ENCODE results near the gene TTC28. TPM values are rescaled to one million over a fixed set of nuclear protein-coding genes. Genes with fewer than 3 reads are reported as not detected.

The TTC28 gene
- total and polyA plus RNA-seq, 2 donors (not counting 1 experiment from before 2014, with no cell fraction given) = 8.2 to 31.4 TPM

DNA sequence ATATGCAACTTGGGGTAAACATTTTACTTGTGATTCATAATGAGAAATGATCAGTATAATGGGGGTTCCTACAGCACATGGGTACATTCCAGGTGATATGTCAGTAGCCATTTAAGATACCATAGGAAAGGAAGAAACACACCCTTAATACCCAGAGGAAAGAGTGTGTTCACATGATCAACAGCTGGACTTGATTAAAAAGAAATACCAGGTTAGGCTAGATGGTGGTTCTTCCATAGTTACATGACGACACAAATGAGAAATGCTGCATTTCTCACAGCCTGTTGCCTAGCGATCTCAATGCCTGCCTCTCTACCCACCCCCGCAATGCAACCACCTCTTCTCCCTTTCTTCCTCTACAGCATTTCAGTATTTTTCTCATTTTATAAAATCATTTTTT, 96.8 kb downstream of the TTC28 start:
- TF ChIP-seq, protein P1, sequence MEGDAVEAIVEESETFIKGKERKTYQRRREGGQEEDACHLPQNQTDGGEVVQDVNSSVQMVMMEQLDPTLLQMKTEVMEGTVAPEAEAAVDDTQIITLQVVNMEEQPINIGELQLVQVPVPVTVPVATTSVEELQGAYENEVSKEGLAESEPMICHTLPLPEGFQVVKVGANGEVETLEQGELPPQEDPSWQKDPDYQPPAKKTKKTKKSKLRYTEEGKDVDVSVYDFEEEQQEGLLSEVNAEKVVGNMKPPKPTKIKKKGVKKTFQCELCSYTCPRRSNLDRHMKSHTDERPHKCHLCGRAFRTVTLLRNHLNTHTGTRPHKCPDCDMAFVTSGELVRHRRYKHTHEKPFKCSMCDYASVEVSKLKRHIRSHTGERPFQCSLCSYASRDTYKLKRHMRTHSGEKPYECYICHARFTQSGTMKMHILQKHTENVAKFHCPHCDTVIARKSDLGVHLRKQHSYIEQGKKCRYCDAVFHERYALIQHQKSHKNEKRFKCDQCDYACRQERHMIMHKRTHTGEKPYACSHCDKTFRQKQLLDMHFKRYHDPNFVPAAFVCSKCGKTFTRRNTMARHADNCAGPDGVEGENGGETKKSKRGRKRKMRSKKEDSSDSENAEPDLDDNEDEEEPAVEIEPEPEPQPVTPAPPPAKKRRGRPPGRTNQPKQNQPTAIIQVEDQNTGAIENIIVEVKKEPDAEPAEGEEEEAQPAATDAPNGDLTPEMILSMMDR (conservative IDR thresholded peaks at IDR 0.05 in 1 of 2, IDR thresholded peaks at IDR 0.05 in 1 of 2; ENCODE audit: low read depth in 1 of 2, low read length in 2 of 2) = no peak
- no peak for TF ChIP-seq EZH2 (IDR thresholded peaks at IDR 0.05; ENCODE audit: low read length, missing control alignments)
- Histone ChIP-seq H3K4me1 (ENCODE audit: control insufficient read depth, extremely low read depth, insufficient read depth, low read length) (peaks cover 3% of the 10 kb centered on the region), H3K79me2 (ENCODE audit: control insufficient read depth, insufficient read depth, low read length) (no peaks in the 10 kb centered on the region), H4K20me1 (ENCODE audit: control insufficient read depth, extremely low read depth, insufficient read depth, low read length) (no peaks in the 10 kb centered on the region), H3K27me3 (ENCODE audit: control insufficient read depth, insufficient read depth, low read length) (no peaks in the 10 kb centered on the region), H3K27ac (ENCODE audit: insufficient read depth, low read length) (peak overlapping the region; percentile 29), H3K4me3 (replicated peaks in 1 of 4; ENCODE audit: control extremely low read depth in 1 of 4, insufficient read depth in 1 of 4, low read depth in 3 of 4, low read length in 4 of 4) (no peak overlapping the region), H3K36me3 (ENCODE audit: control insufficient read depth, insufficient read depth, low read length) (no peaks in the 10 kb centered on the region), H3K9me3 (ENCODE audit: control insufficient read depth, insufficient read depth, low read depth, low read length) (no peaks in the 10 kb centered on the region), H2AFZ (ENCODE audit: low read length) (no peak overlapping the region), H3K4me2 (ENCODE audit: extremely low read depth, insufficient read depth, low read length) (peak overlapping the region; percentile 30), H3K9ac (ENCODE audit: insufficient read depth, low read length) (no peak overlapping the region)
- DNase-seq (ENCODE audit: low read depth in 2 of 2) = peak; percentile 77 to 86

DNA sequence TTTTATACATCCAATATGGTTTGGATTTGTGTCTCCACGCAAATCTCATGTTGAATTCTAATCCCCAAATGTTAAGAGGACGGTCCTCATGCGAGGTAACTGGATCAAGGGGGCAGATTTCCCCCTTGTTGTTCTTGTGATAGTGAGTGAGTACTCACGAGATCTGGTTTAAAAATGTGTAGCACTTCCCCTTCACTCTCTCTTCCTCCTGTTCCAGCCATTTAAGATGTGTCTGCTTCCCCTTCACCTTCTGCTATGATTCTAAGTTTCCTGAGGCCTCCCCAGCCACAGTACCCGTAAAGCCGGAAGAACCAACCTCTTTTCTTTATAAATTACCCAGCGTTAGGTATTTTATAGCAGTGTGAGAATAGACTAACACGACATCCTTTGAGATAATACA, 98.6 kb downstream of the TTC28 start:
- no peaks in the 10 kb centered on the region for H3K9me3 ChIP-seq (ENCODE audit: control insufficient read depth, insufficient read depth, low read depth, low read length)
- H3K79me2 ChIP-seq (ENCODE audit: control insufficient read depth, insufficient read depth, low read length) = no peaks in the 10 kb centered on the region
- no peak overlapping the region for H3K27ac ChIP-seq (ENCODE audit: insufficient read depth, low read length)
- peaks cover 3% of the 10 kb centered on the region for H3K4me1 ChIP-seq (ENCODE audit: control insufficient read depth, extremely low read depth, insufficient read depth, low read length)
- DNase-seq (ENCODE audit: low read depth in 2 of 2) = no peak
- H3K4me2 ChIP-seq (ENCODE audit: extremely low read depth, insufficient read depth, low read length) = no peak overlapping the region
- no peaks in the 10 kb centered on the region for H3K36me3 ChIP-seq (ENCODE audit: control insufficient read depth, insufficient read depth, low read length)
- H4K20me1 ChIP-seq (ENCODE audit: control insufficient read depth, extremely low read depth, insufficient read depth, low read length) = no peaks in the 10 kb centered on the region
- H3K27me3 ChIP-seq (ENCODE audit: control insufficient read depth, insufficient read depth, low read length) = no peaks in the 10 kb centered on the region
- H2AFZ ChIP-seq (ENCODE audit: low read length) = no peak overlapping the region
- no peak overlapping the region for H3K9ac ChIP-seq (ENCODE audit: insufficient read depth, low read length)
- no peak overlapping the region for H3K4me3 ChIP-seq (replicated peaks in 1 of 4; ENCODE audit: control extremely low read depth in 1 of 4, insufficient read depth in 1 of 4, low read depth in 3 of 4, low read length in 4 of 4)
- TF ChIP-seq EZH2 (IDR thresholded peaks at IDR 0.05; ENCODE audit: low read length, missing control alignments) = no peak
- TF ChIP-seq, protein P1 (conservative IDR thresholded peaks at IDR 0.05 in 1 of 2, IDR thresholded peaks at IDR 0.05 in 1 of 2; ENCODE audit: low read depth in 1 of 2, low read length in 2 of 2) = no peak

DNA sequence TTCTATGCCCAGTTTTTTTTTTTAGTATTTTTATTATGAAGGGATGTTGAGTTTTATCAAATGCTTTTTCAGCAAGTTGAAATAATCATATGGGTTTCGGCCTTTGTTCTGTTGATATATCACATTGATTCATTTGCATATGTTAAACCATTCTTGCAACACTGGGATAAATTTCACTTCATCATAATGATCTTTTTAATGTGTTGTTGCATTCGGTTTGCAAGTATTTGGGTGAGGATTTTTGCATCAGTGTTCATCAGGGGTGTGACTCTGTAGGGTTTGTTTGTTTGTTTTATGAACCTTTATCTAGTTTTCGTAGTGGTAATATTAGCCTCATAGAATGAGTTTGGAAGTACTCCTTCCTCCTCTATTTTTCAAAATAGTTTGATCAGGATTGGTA, 103.5 kb downstream of the TTC28 start:
- no peak for DNase-seq (ENCODE audit: low read depth in 2 of 2)
- no peak for TF ChIP-seq EZH2 (IDR thresholded peaks at IDR 0.05; ENCODE audit: low read length, missing control alignments)
- TF ChIP-seq, protein P1 (conservative IDR thresholded peaks at IDR 0.05 in 1 of 2, IDR thresholded peaks at IDR 0.05 in 1 of 2; ENCODE audit: low read depth in 1 of 2, low read length in 2 of 2) = no peak
- Histone ChIP-seq H3K79me2 (ENCODE audit: control insufficient read depth, insufficient read depth, low read length) (no peaks in the 10 kb centered on the region), H2AFZ (ENCODE audit: low read length) (no peak overlapping the region), H3K9me3 (ENCODE audit: control insufficient read depth, insufficient read depth, low read depth, low read length) (no peaks in the 10 kb centered on the region), H3K27me3 (ENCODE audit: control insufficient read depth, insufficient read depth, low read length) (no peaks in the 10 kb centered on the region), H3K4me2 (ENCODE audit: extremely low read depth, insufficient read depth, low read length) (no peak overlapping the region), H4K20me1 (ENCODE audit: control insufficient read depth, extremely low read depth, insufficient read depth, low read length) (no peaks in the 10 kb centered on the region), H3K27ac (ENCODE audit: insufficient read depth, low read length) (no peak overlapping the region), H3K36me3 (ENCODE audit: control insufficient read depth, insufficient read depth, low read length) (no peaks in the 10 kb centered on the region), H3K4me3 (replicated peaks in 1 of 4; ENCODE audit: control extremely low read depth in 1 of 4, insufficient read depth in 1 of 4, low read depth in 3 of 4, low read length in 4 of 4) (no peak overlapping the region), H3K4me1 (ENCODE audit: control insufficient read depth, extremely low read depth, insufficient read depth, low read length) (no peaks in the 10 kb centered on the region), H3K9ac (ENCODE audit: insufficient read depth, low read length) (no peak overlapping the region)
